ENCODE measurements around the gene CHRNB4. TPM values are rescaled to one million over a fixed set of nuclear protein-coding genes. Genes with fewer than 3 reads are reported as not detected.
"Not testable (repeated sequence)": the region's sequence is repeated elsewhere in the genome, so short reads cannot be mapped to it uniquely, and the experiment has no call there.

Gene CHRNB4
- total RNA-seq, 6 experiments from 2014 or later = 0.53 TPM; not detected in 5

GRCh38 chr15:78684657-78685056 is 43.6 kb upstream of the CHRNB4 start:
- WGBS (ENCODE audit: insufficient coverage, low coverage, low lambda C conversion rate, missing lambda C conversion rate) = 92% methylated on average over 2 of the region's 2 CpGs
- TF ChIP-seq POLR2A (IDR thresholded peaks at IDR 0.05) = no peak
- TF ChIP-seq CTCF (IDR thresholded peaks at IDR 0.05) = no peak
- H3K9me3 ChIP-seq = no peaks in the 10 kb centered on the region
- no peaks in the 10 kb centered on the region for H3K4me1 ChIP-seq
- DNase-seq = peak in 1 of 3 donors; percentile 28
- ATAC-seq = no peak
- H3K27ac ChIP-seq = no peak overlapping the region
- intact Hi-C loops (cut with DNase I) = no loop called here
- H3K36me3 ChIP-seq = no peaks in the 10 kb centered on the region
- H3K27me3 ChIP-seq = no peaks in the 10 kb centered on the region
- no peak overlapping the region for H3K4me3 ChIP-seq

- intact Hi-C loops (cut with DNase I); H3K4me1 ChIP-seq; H3K36me3 ChIP-seq; H3K27me3 ChIP-seq; H3K4me3 ChIP-seq; H3K9me3 ChIP-seq; ATAC-seq; H3K27ac ChIP-seq: not testable (repeated sequence)
- whole genome bisulfite sequencing (ENCODE audit: insufficient coverage, low coverage, low lambda C conversion rate, missing lambda C conversion rate) = 98% methylated on average over 7 of the region's 8 CpGs
- DNase-seq = peak in 1 of 3 donors; percentile 10
Measured at GRCh38 chr15:78683599-78683998, 42.6 kb upstream of the CHRNB4 start.

- no peak for TF ChIP-seq POLR2A (IDR thresholded peaks at IDR 0.05)
- no peak for TF ChIP-seq CTCF (IDR thresholded peaks at IDR 0.05)
- H3K4me3 ChIP-seq = no peak overlapping the region
- intact Hi-C loops (cut with DNase I) = no loop called here
- DNase-seq = peak in 1 of 3 donors; percentile 23
- peaks cover 0 to 9% (median 0%) of the 10 kb centered on the region in 4 donors for H3K4me1 ChIP-seq
- H3K9me3 ChIP-seq = no peaks in the 10 kb centered on the region
- no peaks in the 10 kb centered on the region for H3K36me3 ChIP-seq
- no peaks in the 10 kb centered on the region for H3K27me3 ChIP-seq
- H3K27ac ChIP-seq = no peak overlapping the region
- ATAC-seq = no peak
- WGBS (ENCODE audit: insufficient coverage, low coverage, low lambda C conversion rate, missing lambda C conversion rate) = 90% methylated on average over 5 of the region's 12 CpGs
Measured at GRCh38 chr15:78682693-78683410, 41.8 kb upstream of the CHRNB4 start.

- DNase-seq = peak in 1 of 3 donors; percentile 16
- H3K4me3 ChIP-seq = no peak overlapping the region
- intact Hi-C loops (cut with DNase I) = no loop called here
- 57% methylated on average over 5 of the region's 5 CpGs for WGBS (ENCODE audit: insufficient coverage, low coverage, low lambda C conversion rate, missing lambda C conversion rate)
- H3K27me3 ChIP-seq = no peaks in the 10 kb centered on the region
- TF ChIP-seq CTCF (IDR thresholded peaks at IDR 0.05) = no peak
- TF ChIP-seq POLR2A (IDR thresholded peaks at IDR 0.05) = no peak
- H3K36me3 ChIP-seq = no peaks in the 10 kb centered on the region
- ATAC-seq = no peak
- no peaks in the 10 kb centered on the region for H3K9me3 ChIP-seq
- H3K4me1 ChIP-seq = peaks cover 0 to 9% (median 0%) of the 10 kb centered on the region in 4 donors
- no peak overlapping the region for H3K27ac ChIP-seq
Measured at GRCh38 chr15:78682004-78682651, 41.1 kb upstream of the CHRNB4 start.

- H3K4me3 ChIP-seq = no peak overlapping the region
- intact Hi-C loops (cut with DNase I) = no loop called here
- no peak overlapping the region for H3K27ac ChIP-seq
- no peaks in the 10 kb centered on the region for H3K27me3 ChIP-seq
- no peak for ATAC-seq
- H3K9me3 ChIP-seq = no peaks in the 10 kb centered on the region
- H3K36me3 ChIP-seq = no peaks in the 10 kb centered on the region
- peaks cover 0 to 9% (median 0%) of the 10 kb centered on the region in 4 donors for H3K4me1 ChIP-seq
- no peak for TF ChIP-seq CTCF (IDR thresholded peaks at IDR 0.05)
- TF ChIP-seq POLR2A (IDR thresholded peaks at IDR 0.05) = no peak
- 84% methylated on average over 5 of the region's 8 CpGs for WGBS (ENCODE audit: insufficient coverage, low coverage, low lambda C conversion rate, missing lambda C conversion rate)
- no peak for DNase-seq
Measured at GRCh38 chr15:78681281-78682003, 40.4 kb upstream of the CHRNB4 start.

Data from right lobe of liver (tissue), 6 donors.